RWPE1 (cell line): ENCODE measurements around the gene ERBIN.
"Not testable (repeated sequence)": the region's sequence is repeated elsewhere in the genome, so short reads cannot be mapped to it uniquely, and the experiment has no call there.

Experiments used
- CTCF ChIA-PET: fragments of 350-600 bp; sonication (Branson Sonifier 250); formaldehyde crosslinking; extraction: SDS; loops from one replicate; lab custom pipeline; 2021; lab: Yijun Ruan, JAX
- POLR2A ChIA-PET: fragments of 400-600 bp; formaldehyde crosslinking; extraction: SDS; loops from one replicate; lab custom pipeline; 2020; ENCODE audit warnings: antibody characterized with exemption; ENCODE audit not compliant: low non-redundant PET; lab: Yijun Ruan, JAX
- DNase-seq: peaks from one replicate; pipeline ENCODE4 v3.0.0; 2012; ENCODE audit warnings: low spot score
- H3K27ac ChIP-seq: fragments of 450-650 bp; 2 replicates; pipeline ENCODE4 v1.5.1; 2017
- TF ChIP-seq, protein P1 (sequence below): fragments of 450-650 bp; conservative IDR thresholded peaks from 2 replicates; pipeline ENCODE4 v1.5.1; 2017; ENCODE audit warnings: low read depth, mild to moderate bottlenecking

The ERBIN gene

GRCh38 chr5:65967288-65968066 lies 41.1 kb downstream of the ERBIN start:
- POLR2A ChIA-PET: no interaction called here
- TF ChIP-seq, protein P1, sequence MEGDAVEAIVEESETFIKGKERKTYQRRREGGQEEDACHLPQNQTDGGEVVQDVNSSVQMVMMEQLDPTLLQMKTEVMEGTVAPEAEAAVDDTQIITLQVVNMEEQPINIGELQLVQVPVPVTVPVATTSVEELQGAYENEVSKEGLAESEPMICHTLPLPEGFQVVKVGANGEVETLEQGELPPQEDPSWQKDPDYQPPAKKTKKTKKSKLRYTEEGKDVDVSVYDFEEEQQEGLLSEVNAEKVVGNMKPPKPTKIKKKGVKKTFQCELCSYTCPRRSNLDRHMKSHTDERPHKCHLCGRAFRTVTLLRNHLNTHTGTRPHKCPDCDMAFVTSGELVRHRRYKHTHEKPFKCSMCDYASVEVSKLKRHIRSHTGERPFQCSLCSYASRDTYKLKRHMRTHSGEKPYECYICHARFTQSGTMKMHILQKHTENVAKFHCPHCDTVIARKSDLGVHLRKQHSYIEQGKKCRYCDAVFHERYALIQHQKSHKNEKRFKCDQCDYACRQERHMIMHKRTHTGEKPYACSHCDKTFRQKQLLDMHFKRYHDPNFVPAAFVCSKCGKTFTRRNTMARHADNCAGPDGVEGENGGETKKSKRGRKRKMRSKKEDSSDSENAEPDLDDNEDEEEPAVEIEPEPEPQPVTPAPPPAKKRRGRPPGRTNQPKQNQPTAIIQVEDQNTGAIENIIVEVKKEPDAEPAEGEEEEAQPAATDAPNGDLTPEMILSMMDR: no peak
- H3K27ac ChIP-seq: no peak overlapping the region
- CTCF ChIA-PET: interaction anchor here (0.6 to 1.0 kb wide), 3 partner anchors 18 to 242 kb away, joined by 3 to 5 read pairs (median 3); no protein-coding TSS in a partner anchor
- no peak for DNase-seq

- POLR2A ChIA-PET: no interaction called here
- no peak overlapping the region for H3K27ac ChIP-seq
- CTCF ChIA-PET: interaction anchor here (0.5 to 1.0 kb wide), 2 partner anchors 8 to 15 kb away, joined by 3 read pairs; no protein-coding TSS in a partner anchor
- no peak for DNase-seq
- TF ChIP-seq, protein P1: no peak
Observed at GRCh38 chr5:65969539-65970393, 43.4 kb downstream of the ERBIN start.

GRCh38 chr5:65970481-65971367 lies 44.3 kb downstream of the ERBIN start:
- CTCF ChIA-PET: interaction anchor here (1.0 kb wide), 1 partner anchor 9 kb away, joined by 3 read pairs; no protein-coding TSS in a partner anchor
- no peak for DNase-seq
- no peak overlapping the region for H3K27ac ChIP-seq

GRCh38 chr5:65971643-65972042 lies 45.3 kb downstream of the ERBIN start:
- no peak for DNase-seq

More at GRCh38 chr5:65970481-65971367, 44.3 kb downstream of the ERBIN start:
- TF ChIP-seq, protein P1: no peak
- POLR2A ChIA-PET: no interaction called here

GRCh38 chr5:65972896-65973295 lies 46.5 kb downstream of the ERBIN start:
- CTCF ChIA-PET, H3K27ac ChIP-seq, DNase-seq, POLR2A ChIA-PET: not testable (repeated sequence)

More at GRCh38 chr5:65971643-65972042, 45.3 kb downstream of the ERBIN start:
- H3K27ac ChIP-seq: no peak overlapping the region
- TF ChIP-seq, protein P1: no peak
- ChIA-PET POLR2A (no interaction called here), CTCF (interaction anchor here (0.6 to 0.7 kb wide), 2 partner anchors 16 to 307 kb away, joined by 4 to 6 read pairs; no protein-coding TSS in a partner anchor)

DNA sequence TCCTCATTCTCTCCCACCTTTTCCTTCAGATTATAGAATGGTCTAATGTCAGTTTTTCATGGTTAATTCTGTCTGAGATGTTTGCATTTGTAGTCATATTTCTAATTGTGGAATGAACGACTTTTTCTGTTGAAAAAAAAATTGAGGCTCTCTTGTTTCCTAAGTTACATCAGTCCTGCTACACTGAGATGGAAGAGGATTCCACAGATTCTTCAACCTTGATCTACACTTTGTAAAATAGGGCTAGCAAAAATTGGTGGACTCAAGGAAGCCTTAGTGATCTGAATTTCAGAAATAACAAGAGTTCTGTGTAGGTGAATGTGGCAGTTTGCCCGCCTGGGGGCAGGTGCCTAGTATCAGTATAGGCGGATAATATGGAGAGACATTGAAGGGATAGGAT lies 51.9 kb downstream of the ERBIN start:
- POLR2A ChIA-PET: no interaction called here
- CTCF ChIA-PET: no interaction called here
- no peak overlapping the region for H3K27ac ChIP-seq
- DNase-seq: no peak
- TF ChIP-seq, protein P1: no peak
